ENCODE results near the gene DNAL4.

Gene DNAL4

GRCh38 chr22:38777087-38777671 lies 16.8 kb downstream of the DNAL4 start:
- no peak overlapping the region for H3K4me3 ChIP-seq (ENCODE audit: low read depth, low read length)
- TF ChIP-seq, protein P1, sequence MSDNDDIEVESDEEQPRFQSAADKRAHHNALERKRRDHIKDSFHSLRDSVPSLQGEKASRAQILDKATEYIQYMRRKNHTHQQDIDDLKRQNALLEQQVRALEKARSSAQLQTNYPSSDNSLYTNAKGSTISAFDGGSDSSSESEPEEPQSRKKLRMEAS (IDR thresholded peaks at IDR 0.05; ENCODE audit: low read depth, low read length), result no peak
- no peak for TF ChIP-seq POLR2A (IDR thresholded peaks at IDR 0.05; ENCODE audit: extremely low read depth, insufficient read length)
- no peak for DNase-seq (ENCODE audit: low read depth)

DNA sequence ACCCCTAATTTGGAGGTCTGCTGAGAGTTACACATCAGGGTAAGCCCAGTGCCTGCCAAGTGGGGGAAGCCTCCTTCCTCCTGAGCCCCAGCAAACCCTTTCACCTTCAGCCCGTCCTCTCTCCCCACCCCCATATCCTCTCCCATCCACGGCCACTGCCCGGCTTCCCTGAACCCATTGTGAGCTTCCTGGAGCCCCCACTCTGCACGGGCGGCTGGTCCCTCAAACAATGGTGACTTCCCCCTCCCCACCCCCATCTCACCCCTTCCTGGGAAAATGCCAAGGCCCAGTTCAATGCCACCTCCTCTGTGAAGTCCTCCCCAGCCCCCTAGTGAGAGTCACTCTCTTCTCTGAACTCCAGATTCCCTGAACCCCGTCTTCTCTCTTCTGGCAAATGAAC lies 17.9 kb downstream of the DNAL4 start:
- no peak for DNase-seq (ENCODE audit: low read depth)

DNA sequence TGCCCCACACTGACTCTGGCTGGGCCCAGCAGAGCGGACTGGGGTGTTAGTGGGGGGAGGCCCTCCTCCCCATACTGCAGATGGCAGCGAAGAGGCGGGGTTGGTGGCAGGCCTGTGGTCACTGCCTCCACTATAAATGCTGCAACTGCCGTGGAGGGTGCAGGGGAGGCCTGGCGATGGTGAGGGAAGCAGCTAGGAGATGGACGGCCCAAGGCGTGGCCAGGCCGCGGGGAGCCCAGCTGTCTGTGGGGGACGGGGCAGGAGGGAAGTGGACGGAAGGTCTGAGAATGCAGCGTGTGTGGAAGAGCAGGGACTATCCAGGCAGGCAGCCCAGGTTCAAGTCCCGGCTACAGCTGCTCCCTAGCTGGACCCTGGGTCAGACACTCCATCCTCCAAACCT lies 18.3 kb downstream of the DNAL4 start:
- no peak for DNase-seq (ENCODE audit: low read depth)
- H3K4me3 ChIP-seq (ENCODE audit: low read depth, low read length), result no peak overlapping the region
- TF ChIP-seq, protein P1 (IDR thresholded peaks at IDR 0.05; ENCODE audit: low read depth, low read length), result no peak
- TF ChIP-seq POLR2A (IDR thresholded peaks at IDR 0.05; ENCODE audit: extremely low read depth, insufficient read length), result no peak
- TF ChIP-seq CTCF (IDR thresholded peaks at IDR 0.05; ENCODE audit: low read depth, low read length), result no peak
- TF ChIP-seq MYC (IDR thresholded peaks at IDR 0.05; ENCODE audit: low read depth, low read length), result no peak

More for the DNA sequence above, 17.9 kb downstream of the DNAL4 start:
- TF ChIP-seq CTCF (IDR thresholded peaks at IDR 0.05; ENCODE audit: low read depth, low read length) (no peak), MYC (IDR thresholded peaks at IDR 0.05; ENCODE audit: low read depth, low read length) (no peak), POLR2A (IDR thresholded peaks at IDR 0.05; ENCODE audit: extremely low read depth, insufficient read length) (no peak)
- TF ChIP-seq, protein P1 (IDR thresholded peaks at IDR 0.05; ENCODE audit: low read depth, low read length), result no peak
- no peak overlapping the region for H3K4me3 ChIP-seq (ENCODE audit: low read depth, low read length)

DNA sequence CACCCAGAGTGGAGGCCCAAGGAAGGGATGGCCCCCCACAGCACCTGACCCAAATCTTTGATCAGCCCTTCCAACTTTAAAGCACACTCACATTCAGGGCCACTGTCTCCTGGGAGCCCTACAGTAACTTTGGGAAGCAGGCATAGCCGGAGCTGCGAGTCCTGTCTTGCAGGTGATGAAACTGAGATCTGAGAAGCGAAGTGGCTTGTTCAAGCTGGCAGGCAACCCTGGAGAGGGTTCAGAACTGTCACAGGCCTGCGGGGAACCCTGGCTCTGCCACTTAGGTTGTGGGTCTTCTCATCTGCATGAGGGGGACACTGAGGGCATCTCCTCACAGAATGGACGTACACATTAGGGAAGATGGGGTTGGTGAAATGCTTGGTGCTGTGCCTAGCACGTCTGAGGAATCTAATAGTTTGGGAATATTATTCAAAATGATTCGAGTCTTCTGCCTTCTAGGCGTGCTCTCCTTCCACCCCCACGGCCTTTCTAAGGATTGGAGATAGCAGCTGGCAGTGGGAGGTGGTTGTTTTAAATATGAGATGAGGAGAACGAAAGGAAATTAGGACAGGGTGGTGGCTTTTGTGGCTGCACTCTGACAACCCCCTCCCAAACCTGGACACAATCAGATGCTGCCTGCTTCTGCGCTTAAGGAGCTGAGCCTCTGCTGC lies 19.3 kb downstream of the DNAL4 start:
- no peak for DNase-seq (ENCODE audit: low read depth)
- TF ChIP-seq CTCF (IDR thresholded peaks at IDR 0.05; ENCODE audit: low read depth, low read length) (no peak), POLR2A (IDR thresholded peaks at IDR 0.05; ENCODE audit: extremely low read depth, insufficient read length) (no peak), MYC (IDR thresholded peaks at IDR 0.05; ENCODE audit: low read depth, low read length) (no peak)
- TF ChIP-seq, protein P1 (IDR thresholded peaks at IDR 0.05; ENCODE audit: low read depth, low read length), result no peak
- H3K4me3 ChIP-seq (ENCODE audit: low read depth, low read length), result no peak overlapping the region

DNA sequence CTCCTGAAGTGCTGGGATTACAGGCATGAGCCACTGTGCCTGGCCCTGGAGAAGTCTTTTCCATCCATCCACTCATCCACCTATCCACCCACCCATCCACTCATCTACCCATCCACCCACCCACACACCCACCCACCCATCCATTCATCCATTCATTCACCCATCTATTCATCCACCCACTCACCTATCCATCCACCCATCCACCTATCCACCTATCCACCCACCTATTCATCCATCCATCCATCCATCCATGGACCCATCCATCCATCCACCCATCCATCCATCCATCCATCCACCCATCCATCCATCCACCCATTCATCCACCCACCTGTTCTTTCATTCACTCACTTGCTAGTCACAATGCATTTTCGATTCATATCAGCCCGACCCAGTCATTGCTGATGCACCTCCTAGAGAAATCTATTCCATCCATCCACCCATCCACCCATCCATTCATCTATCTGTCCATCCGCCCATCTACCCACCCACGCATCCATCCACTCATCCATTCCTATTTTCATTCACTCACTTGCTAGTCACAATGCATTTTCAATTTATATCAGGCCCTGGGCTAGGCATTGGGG lies 20.5 kb downstream of the DNAL4 start:
- no peak overlapping the region for H3K4me3 ChIP-seq (ENCODE audit: low read depth, low read length)
- no peak for DNase-seq (ENCODE audit: low read depth)
- TF ChIP-seq CTCF (IDR thresholded peaks at IDR 0.05; ENCODE audit: low read depth, low read length) (no peak), POLR2A (IDR thresholded peaks at IDR 0.05; ENCODE audit: extremely low read depth, insufficient read length) (no peak), MYC (IDR thresholded peaks at IDR 0.05; ENCODE audit: low read depth, low read length) (no peak)
- TF ChIP-seq, protein P1 (IDR thresholded peaks at IDR 0.05; ENCODE audit: low read depth, low read length), result no peak

GRCh38 chr22:38772623-38772873 lies 21.4 kb downstream of the DNAL4 start:
- DNase-seq (ENCODE audit: low read depth), result no peak
- H3K4me3 ChIP-seq (ENCODE audit: low read depth, low read length), result no peak overlapping the region
- TF ChIP-seq MYC (IDR thresholded peaks at IDR 0.05; ENCODE audit: low read depth, low read length), result no peak
- no peak for TF ChIP-seq CTCF (IDR thresholded peaks at IDR 0.05; ENCODE audit: low read depth, low read length)
- TF ChIP-seq, protein P1 (IDR thresholded peaks at IDR 0.05; ENCODE audit: low read depth, low read length), result no peak
- no peak for TF ChIP-seq POLR2A (IDR thresholded peaks at IDR 0.05; ENCODE audit: extremely low read depth, insufficient read length)

Data from NB4 (cell line).